ENCODE data around the gene AURKA. TPM values are rescaled to one million over a fixed set of nuclear protein-coding genes. Genes with fewer than 3 reads are reported as not detected.

The AURKA gene
- total RNA-seq (1 to 10 TPM; 1.2 to 3.0 (median 1.7) TPM), polyA plus RNA-seq (10 to 100 TPM in 2 of 3 donors, 1 to 10 TPM in 1; 4.8 to 25.1 (median 22.2) TPM)

DNA sequence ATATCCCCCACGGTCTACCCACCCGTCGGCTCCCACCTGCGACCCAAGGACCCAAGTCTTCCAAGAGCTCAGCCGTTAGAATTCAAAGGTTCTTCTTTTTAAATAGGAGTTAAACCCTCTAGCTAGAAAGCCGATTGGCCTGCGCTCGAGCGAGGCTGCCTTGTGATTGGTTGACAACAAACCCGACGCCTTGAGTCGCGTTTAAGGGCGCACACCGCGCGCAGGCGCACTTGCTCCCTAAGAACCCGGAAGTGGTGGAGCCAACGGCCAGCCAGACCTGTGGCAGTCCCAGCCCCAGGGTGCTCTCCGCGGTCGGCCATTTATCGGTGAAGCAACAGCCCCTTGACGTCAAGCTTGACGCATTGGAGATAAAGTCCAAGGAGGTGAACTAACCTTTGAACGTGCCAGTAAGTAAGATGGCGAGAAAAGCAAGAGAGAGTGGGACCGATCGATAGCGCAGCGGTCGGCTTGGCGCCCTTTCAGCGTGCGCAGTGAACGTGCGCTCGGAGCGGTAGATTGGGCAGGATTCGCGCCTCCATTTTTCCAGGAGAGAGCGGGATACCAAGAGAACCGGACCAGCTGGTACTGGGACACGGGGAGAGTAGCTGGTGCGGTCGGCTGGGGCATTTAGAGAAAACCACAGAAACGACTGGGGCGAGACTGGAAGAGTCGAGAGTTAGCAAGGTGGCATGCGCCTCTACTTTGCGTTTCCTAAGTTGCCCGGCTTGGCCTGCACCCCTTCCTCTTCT is at the start of gene AURKA, which contains the start of gene CSTF1:
Gene AURKA, minus strand, starts transcription at position 84 of the 749 bp plus-strand sequence. CDS start 4,018 bp downstream, outside the sequence.
Gene CSTF1, plus strand, starts transcription at position 514 of the 749 bp plus-strand sequence. CDS start 2,908 bp downstream, outside the sequence.
- Histone ChIP-seq H3K9me3 (no peaks in the 10 kb centered on the region), H3K27ac (peak within 1 kb of the TSS; percentile 88 to 93 (median 90)), H3K4me1 (peaks cover 0 to 31% (median 24%) of the 10 kb centered on the region in 4 donors), H3K4me3 (peak within 1 kb of the TSS; percentile 77 to 84 (median 82)), H3K27me3 (no peaks in the 10 kb centered on the region), H3K36me3 (peaks cover 2 to 20% (median 12%) of the 10 kb centered on the region in 4 donors)
- peak; percentile 66 to 90 (median 78) for TF ChIP-seq POLR2AphosphoS5 (IDR thresholded peaks at IDR 0.05)
- TF ChIP-seq, protein P1, sequence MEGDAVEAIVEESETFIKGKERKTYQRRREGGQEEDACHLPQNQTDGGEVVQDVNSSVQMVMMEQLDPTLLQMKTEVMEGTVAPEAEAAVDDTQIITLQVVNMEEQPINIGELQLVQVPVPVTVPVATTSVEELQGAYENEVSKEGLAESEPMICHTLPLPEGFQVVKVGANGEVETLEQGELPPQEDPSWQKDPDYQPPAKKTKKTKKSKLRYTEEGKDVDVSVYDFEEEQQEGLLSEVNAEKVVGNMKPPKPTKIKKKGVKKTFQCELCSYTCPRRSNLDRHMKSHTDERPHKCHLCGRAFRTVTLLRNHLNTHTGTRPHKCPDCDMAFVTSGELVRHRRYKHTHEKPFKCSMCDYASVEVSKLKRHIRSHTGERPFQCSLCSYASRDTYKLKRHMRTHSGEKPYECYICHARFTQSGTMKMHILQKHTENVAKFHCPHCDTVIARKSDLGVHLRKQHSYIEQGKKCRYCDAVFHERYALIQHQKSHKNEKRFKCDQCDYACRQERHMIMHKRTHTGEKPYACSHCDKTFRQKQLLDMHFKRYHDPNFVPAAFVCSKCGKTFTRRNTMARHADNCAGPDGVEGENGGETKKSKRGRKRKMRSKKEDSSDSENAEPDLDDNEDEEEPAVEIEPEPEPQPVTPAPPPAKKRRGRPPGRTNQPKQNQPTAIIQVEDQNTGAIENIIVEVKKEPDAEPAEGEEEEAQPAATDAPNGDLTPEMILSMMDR (IDR thresholded peaks at IDR 0.05), result no peak
- no peak for TF ChIP-seq POLR2A (IDR thresholded peaks at IDR 0.05)
- peak in 2 of 4 donors; percentile 64 to 73 for TF ChIP-seq EP300 (IDR thresholded peaks at IDR 0.05)
- intact Hi-C loops (cut with DNase I), result loop anchor here (2.0 kb wide), 2 partner anchors 34 to 76 kb away; partner anchors contain the start of genes FAM210B and RTF2
- 0% methylated on average over 53 of the region's 53 CpGs for WGBS, 2 donors
- peak; percentile 100 for DNase-seq

DNA sequence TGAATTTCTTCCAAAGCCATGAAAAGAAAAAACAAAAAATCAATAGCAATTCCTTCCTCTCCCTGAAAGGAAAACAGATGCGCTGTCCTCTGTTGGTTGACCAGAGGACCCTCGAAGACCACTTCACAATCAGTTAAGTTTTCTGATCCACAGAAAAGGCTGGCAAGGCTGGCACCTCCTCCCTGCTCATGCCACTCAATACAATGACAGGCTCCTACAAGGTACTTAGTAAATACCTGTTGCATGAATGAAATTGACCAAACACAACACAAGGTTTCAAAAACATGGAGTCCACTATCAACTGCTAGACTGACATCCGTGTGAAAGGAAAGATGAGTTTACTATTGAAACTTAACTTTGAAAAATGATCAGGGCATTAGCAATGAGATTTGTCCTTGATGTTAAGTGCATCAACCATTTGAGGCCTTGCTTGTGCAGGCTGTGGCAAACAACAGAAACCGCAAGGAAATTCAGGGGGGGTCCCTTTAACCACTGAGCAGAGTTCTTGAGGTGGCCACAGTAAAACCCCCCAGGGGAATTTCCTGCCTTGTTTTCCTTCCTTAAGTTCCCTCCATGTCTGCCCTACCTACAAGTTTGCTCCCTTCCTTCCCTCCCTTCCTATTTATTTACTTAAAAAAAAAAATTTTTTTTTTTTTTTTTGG is 48.5 kb upstream of the AURKA start:
- 55 to 80% methylated on average over 4 of the region's 4 CpGs for WGBS, 2 donors
- intact Hi-C loops (cut with DNase I), result no loop called here
- TF ChIP-seq EP300 (IDR thresholded peaks at IDR 0.05) (no peak), POLR2A (IDR thresholded peaks at IDR 0.05) (no peak), POLR2AphosphoS5 (IDR thresholded peaks at IDR 0.05) (no peak)
- TF ChIP-seq, protein P1 (IDR thresholded peaks at IDR 0.05), result no peak

DNA sequence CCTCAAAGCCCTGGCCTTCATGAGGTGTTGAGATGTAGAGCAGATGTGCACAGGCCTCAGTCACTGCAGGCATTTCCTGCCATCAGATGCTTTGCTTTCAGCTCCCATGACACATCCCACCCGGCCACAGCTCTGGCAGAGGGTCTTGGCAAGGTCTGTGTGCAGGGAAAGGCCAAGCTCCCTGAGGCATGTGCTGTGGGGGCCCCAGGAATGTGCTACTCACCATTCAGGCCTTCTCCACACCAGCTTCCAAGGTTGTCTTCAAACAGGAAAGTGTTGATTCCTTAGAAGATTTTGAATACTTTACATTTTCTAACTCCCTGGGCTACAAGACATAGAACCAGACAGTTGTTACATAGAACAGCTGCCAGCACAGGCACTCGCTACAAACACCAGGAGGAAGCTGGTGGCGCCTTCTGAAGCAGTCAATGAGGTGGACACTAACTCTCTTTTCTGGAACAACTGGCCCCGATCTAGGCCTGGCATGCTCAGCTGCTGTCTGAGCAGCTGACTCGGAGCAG is 47.8 kb upstream of the AURKA start:
- Histone ChIP-seq H3K27ac (peak overlapping the region in 3 of 4 donors; percentile 31 to 74 (median 51)), H3K27me3 (no peaks in the 10 kb centered on the region), H3K4me3 (no peak overlapping the region), H3K4me1 (peaks cover 0 to 10% (median 0%) of the 10 kb centered on the region in 4 donors), H3K9me3 (no peaks in the 10 kb centered on the region), H3K36me3 (no peaks in the 10 kb centered on the region)
- peak in 2 of 4 donors; percentile 52 to 62 for TF ChIP-seq POLR2AphosphoS5 (IDR thresholded peaks at IDR 0.05)
- TF ChIP-seq, protein P1 (IDR thresholded peaks at IDR 0.05), result no peak
- intact Hi-C loops (cut with DNase I), result no loop called here
- 44 to 66% methylated on average over 5 of the region's 5 CpGs for WGBS, 2 donors
- peak; percentile 90 for DNase-seq

More for the DNA sequence above, 48.5 kb upstream of the AURKA start:
- H3K4me1 ChIP-seq, result peaks cover 0 to 10% (median 0%) of the 10 kb centered on the region in 4 donors
- DNase-seq, result peak; percentile 22
- H3K36me3 ChIP-seq, result no peaks in the 10 kb centered on the region
- H3K9me3 ChIP-seq, result no peaks in the 10 kb centered on the region
- no peak overlapping the region for H3K4me3 ChIP-seq
- peak overlapping the region in 3 of 4 donors; percentile 31 to 74 (median 51) for H3K27ac ChIP-seq
- H3K27me3 ChIP-seq, result no peaks in the 10 kb centered on the region

DNA sequence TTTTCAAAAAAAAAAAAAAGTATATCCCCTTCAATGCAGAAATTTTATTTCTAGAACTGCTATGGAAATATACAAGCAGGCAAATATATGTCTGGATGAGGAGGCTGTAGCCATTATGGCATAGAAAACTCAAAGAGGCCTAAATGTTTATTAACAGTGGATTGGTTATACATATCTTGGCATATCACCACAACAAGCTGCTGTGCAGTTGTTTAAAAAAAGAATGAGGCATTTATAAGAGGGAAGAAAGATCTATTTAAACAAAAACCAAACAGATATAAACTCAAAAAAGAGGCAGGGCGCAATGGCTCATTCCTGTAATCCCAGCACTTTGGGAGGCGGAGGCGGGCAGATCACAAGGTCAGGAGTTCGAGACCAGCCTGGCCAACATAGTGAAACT is 46.3 kb upstream of the AURKA start:
- WGBS, 2 donors, result 89 to 93% methylated on average over 4 of the region's 4 CpGs
- H3K4me1 ChIP-seq, result peaks cover 0 to 20% (median 0%) of the 10 kb centered on the region in 4 donors
- TF ChIP-seq POLR2A (IDR thresholded peaks at IDR 0.05) (no peak), EP300 (IDR thresholded peaks at IDR 0.05) (no peak), POLR2AphosphoS5 (IDR thresholded peaks at IDR 0.05) (no peak)
- TF ChIP-seq, protein P1 (IDR thresholded peaks at IDR 0.05), result no peak
- no peak for DNase-seq
- peak overlapping the region in 2 of 4 donors; percentile 51 to 74 for H3K27ac ChIP-seq
- no peaks in the 10 kb centered on the region for H3K9me3 ChIP-seq
- no peaks in the 10 kb centered on the region for H3K36me3 ChIP-seq
- intact Hi-C loops (cut with DNase I), result no loop called here
- no peaks in the 10 kb centered on the region for H3K27me3 ChIP-seq
- no peak overlapping the region for H3K4me3 ChIP-seq
